Thyroid gland (tissue), 4 donors: ENCODE measurements around the gene FBXL7. TPM values are rescaled to one million over a fixed set of nuclear protein-coding genes. Genes with fewer than 3 reads are reported as not detected.

Source experiments
- DNase-seq, 2 donors: peaks; one replicate each; pipeline ENCODE4 v3.0.0-alpha.2; 2019
- H3K27ac ChIP-seq, 3 donors: fragments of 200-600 bp; sonication (generic); 1 replicate in 2 of 3; 2 replicates in 1 of 3; pipeline ENCODE4 v1.5.1; 2016 to 2019; ENCODE audit warnings: mild to moderate bottlenecking in 1 of 3, moderate library complexity in 1 of 3
- H3K27me3 ChIP-seq: fragments of 200-600 bp; sonication (generic); one replicate; pipeline ENCODE4 v1.5.1; 2019
- H3K36me3 ChIP-seq, 2 donors: fragments of 200-600 bp; sonication (generic); one replicate each; pipeline ENCODE4 v1.5.1; 2016 to 2019
- H3K4me1 ChIP-seq, 2 donors: fragments of 200-600 bp; sonication (generic); one replicate each; pipeline ENCODE4 v1.5.1; 2017 to 2019
- H3K4me3 ChIP-seq, 3 donors: fragments of 200-600 bp; sonication (generic); replicated peaks in 1 of 3; 1 replicate in 2 of 3; 2 replicates in 1 of 3; pipeline ENCODE4 v1.5.1; 2016; ENCODE audit warnings: mild to moderate bottlenecking in 1 of 3
- H3K9me3 ChIP-seq: fragments of 200-600 bp; sonication (generic); one replicate; pipeline ENCODE4 v1.5.1; 2017
- CTCF ChIP-seq, 6 experiments: fragments of 200-600 bp in 3 of 6; fragments of 450-650 bp in 3 of 6; sonication (generic) in 3 of 6; IDR thresholded peaks; one replicate each; pipeline ENCODE4 v1.5.1; 2016 to 2019; ENCODE audit warnings: antibody characterized with exemption in 6 of 6, mild to moderate bottlenecking in 2 of 6, inconsistent platforms in 1 of 6, moderate library complexity in 1 of 6
- POLR2A ChIP-seq, 2 donors: fragments of 450-650 bp; IDR thresholded peaks; one replicate each; pipeline ENCODE4 v1.6.1; 2017; ENCODE audit warnings: antibody characterized with exemption in 2 of 2, mild to moderate bottlenecking in 2 of 2, moderate library complexity in 1 of 2
- WGBS, 2 donors: methylation state at CpG; one replicate each; pipeline ENCODE4 v1.1.5; 2017; 5-methylcytosine and 5-hydroxymethylcytosine counted together
- intact Hi-C: fragments of 100-400 bp; cut with DNase I; formaldehyde crosslinking; loops from one replicate; pipeline ENCODE4 v1.15.1; 2023
- total RNA-seq, 4 donors: library from RNA; depleted of rRNA; stranded (reverse); fragments of >200 nt; gene quantifications; one replicate each; pipeline ENCODE4 v1.2.3, GENCODE V29; 2016

FBXL7 gene
- total RNA-seq, 4 donors from 2014 or later = 6.4 to 11.8 (median 9.2) TPM

GRCh38 chr5:15719784-15720183, 219.8 kb downstream of the FBXL7 start:
- Histone ChIP-seq H3K27ac (no peak overlapping the region), H3K9me3 (no peaks in the 10 kb centered on the region), H3K4me3 (no peak overlapping the region), H3K4me1 (no peaks in the 10 kb centered on the region), H3K27me3 (no peaks in the 10 kb centered on the region), H3K36me3 (no peaks in the 10 kb centered on the region)
- DNase-seq = no peak
- 50 to 77% methylated on average over 4 of the region's 4 CpGs for WGBS, 2 donors
- intact Hi-C loops = no loop called here
- TF ChIP-seq POLR2A (IDR thresholded peaks at IDR 0.05) = no peak
- no peak for TF ChIP-seq CTCF (IDR thresholded peaks at IDR 0.05)

GRCh38 chr5:15720515-15720914, 220.5 kb downstream of the FBXL7 start:
- H3K27me3 ChIP-seq = no peaks in the 10 kb centered on the region
- no peaks in the 10 kb centered on the region for H3K4me1 ChIP-seq
- TF ChIP-seq POLR2A (IDR thresholded peaks at IDR 0.05) (no peak), CTCF (IDR thresholded peaks at IDR 0.05) (no peak)
- H3K9me3 ChIP-seq = no peaks in the 10 kb centered on the region
- no peaks in the 10 kb centered on the region for H3K36me3 ChIP-seq
- H3K4me3 ChIP-seq = no peak overlapping the region
- DNase-seq = no peak
- H3K27ac ChIP-seq = no peak overlapping the region
- intact Hi-C loops = no loop called here

GRCh38 chr5:15722305-15722704, 222.3 kb downstream of the FBXL7 start:
- no peak for DNase-seq

GRCh38 chr5:15727375-15727774, 227.4 kb downstream of the FBXL7 start:
- DNase-seq = no peak
- no peaks in the 10 kb centered on the region for H3K9me3 ChIP-seq
- no peak overlapping the region for H3K4me3 ChIP-seq
- no peak for TF ChIP-seq POLR2A (IDR thresholded peaks at IDR 0.05)
- TF ChIP-seq CTCF (IDR thresholded peaks at IDR 0.05) = no peak
- H3K27ac ChIP-seq = no peak overlapping the region
- intact Hi-C loops = no loop called here
- peaks cover 0 to 4% of the 10 kb centered on the region in 2 donors for H3K4me1 ChIP-seq
- H3K27me3 ChIP-seq = no peaks in the 10 kb centered on the region
- H3K36me3 ChIP-seq = no peaks in the 10 kb centered on the region

More at GRCh38 chr5:15722305-15722704, 222.3 kb downstream of the FBXL7 start:
- Histone ChIP-seq H3K4me1 (no peaks in the 10 kb centered on the region), H3K27me3 (no peaks in the 10 kb centered on the region), H3K9me3 (no peaks in the 10 kb centered on the region), H3K4me3 (no peak overlapping the region), H3K27ac (no peak overlapping the region), H3K36me3 (no peaks in the 10 kb centered on the region)
- intact Hi-C loops = no loop called here
- WGBS, 2 donors = 73 to 78% methylated on average over 7 of the region's 7 CpGs
- TF ChIP-seq CTCF (IDR thresholded peaks at IDR 0.05) (no peak), POLR2A (IDR thresholded peaks at IDR 0.05) (no peak)

- Histone ChIP-seq H3K27ac (no peak overlapping the region), H3K36me3 (no peaks in the 10 kb centered on the region), H3K4me3 (no peak overlapping the region), H3K9me3 (no peaks in the 10 kb centered on the region), H3K4me1 (peaks cover 0 to 4% of the 10 kb centered on the region in 2 donors), H3K27me3 (no peaks in the 10 kb centered on the region)
- TF ChIP-seq CTCF (IDR thresholded peaks at IDR 0.05) (no peak), POLR2A (IDR thresholded peaks at IDR 0.05) (no peak)
- intact Hi-C loops = no loop called here
- DNase-seq = no peak
- WGBS, 2 donors = 90 to 93% methylated on average over 4 of the region's 4 CpGs
Observed at GRCh38 chr5:15728811-15729210, 228.8 kb downstream of the FBXL7 start.
